Measurements from ENCODE around the gene TAGAP. TPM values are rescaled to one million over a fixed set of nuclear protein-coding genes. Genes with fewer than 3 reads are reported as not detected.

TAGAP gene
- total and polyA plus RNA-seq, 2 of the 8 experiments (the other 6 are each of a cell fraction or from before 2014, with no cell fraction given): not detected

- TF ChIP-seq CHD7 (IDR thresholded peaks at IDR 0.05; ENCODE audit: insufficient replicate concordance, low read length) (peak; percentile 48), POLR2A (IDR thresholded peaks at IDR 0.05; ENCODE audit: control extremely low read depth in 1 of 2, low read depth in 2 of 2, low read length in 2 of 2) (no peak), TCF12 (IDR thresholded peaks at IDR 0.05; ENCODE audit: low read depth, low read length) (no peak), RBBP5 (IDR thresholded peaks at IDR 0.05; ENCODE audit: borderline replicate concordance, low read depth, low read length) (0 out of 2 replicates have a peak, but pooled peaks have one; percentile 60), KDM5A (IDR thresholded peaks at IDR 0.05; ENCODE audit: low read length) (no peak), CTCF (IDR thresholded peaks at IDR 0.05; ENCODE audit: control extremely low read depth in 1 of 3, insufficient read depth in 1 of 3, low read depth in 1 of 3, low read length in 3 of 3) (peak; percentile 88 to 97 (median 92)), JUN (IDR thresholded peaks at IDR 0.05; ENCODE audit: low read depth, low read length) (no peak)
Measured at GRCh38 chr6:159042003-159042825, 2.6 kb downstream of the TAGAP start (continued).
